Measurements from ENCODE around the gene PCBP3.
"Not testable (repeated sequence)": the region's sequence is repeated elsewhere in the genome, so short reads cannot be mapped to it uniquely, and the experiment has no call there.

Gene PCBP3

GRCh38 chr21:45938811-45939520 lies 295.4 kb downstream of the PCBP3 start:
- no peak for DNase-seq

- DNase-seq, result no peak
Observed at GRCh38 chr21:45939521-45940045, 296.1 kb downstream of the PCBP3 start.

GRCh38 chr21:45940091-45940490 lies 296.6 kb downstream of the PCBP3 start:
- no peak for DNase-seq

- no peak for DNase-seq
Observed at GRCh38 chr21:45940621-45941337, 297.3 kb downstream of the PCBP3 start.

- no peak for DNase-seq
Observed at GRCh38 chr21:45941338-45941710, 297.8 kb downstream of the PCBP3 start.

- DNase-seq, result no peak
Observed at GRCh38 chr21:45941717-45942546, 298.4 kb downstream of the PCBP3 start.

GRCh38 chr21:45942755-45943629 lies 299.5 kb downstream of the PCBP3 start:
- DNase-seq, result no peak

- no peak for DNase-seq
Observed at GRCh38 chr21:45943630-45944540, 300.4 kb downstream of the PCBP3 start.

GRCh38 chr21:45944601-45945000 lies 301.1 kb downstream of the PCBP3 start:
- no peak for DNase-seq

GRCh38 chr21:45945066-45945867 lies 301.7 kb downstream of the PCBP3 start:
- DNase-seq, result no peak

- DNase-seq, result no peak
Observed at GRCh38 chr21:45945868-45946210, 302.3 kb downstream of the PCBP3 start.

GRCh38 chr21:45947296-45947695 lies 303.8 kb downstream of the PCBP3 start:
- DNase-seq, result no peak

GRCh38 chr21:45947716-45948255 lies 304.3 kb downstream of the PCBP3 start:
- no peak for DNase-seq

GRCh38 chr21:45948576-45949141 lies 305.1 kb downstream of the PCBP3 start:
- no peak for DNase-seq

GRCh38 chr21:45949928-45950739 lies 306.6 kb downstream of the PCBP3 start:
- no peak for DNase-seq

GRCh38 chr21:45950740-45951515 lies 307.4 kb downstream of the PCBP3 start:
- DNase-seq, result peak; percentile 60

GRCh38 chr21:45951676-45952075 lies 308.2 kb downstream of the PCBP3 start:
- no peak for DNase-seq

GRCh38 chr21:45952527-45952926 lies 309.0 kb downstream of the PCBP3 start:
- DNase-seq, result not testable (repeated sequence)
